IPS-20b (cell line): ENCODE results near the gene EXPH5.

ENCODE experiments used
- H3K27ac ChIP-seq: one replicate; pipeline ENCODE4 v1.5.1; 2013; ENCODE audit warnings: low read length
- H3K27me3 ChIP-seq: 2 replicates; pipeline ENCODE4 v1.6.1; 2013; ENCODE audit warnings: mild to moderate bottlenecking, low read length, inconsistent platforms; ENCODE audit not compliant: insufficient read depth
- H3K36me3 ChIP-seq: 2 replicates; pipeline ENCODE4 v1.6.1; 2013; ENCODE audit warnings: low read depth, mild to moderate bottlenecking, inconsistent platforms, low read length, moderate library complexity; ENCODE audit not compliant: insufficient read depth
- H3K4me1 ChIP-seq: 2 replicates; pipeline ENCODE4 v1.6.1; 2013; ENCODE audit warnings: mild to moderate bottlenecking, control low read depth, inconsistent platforms, low read length, moderate library complexity; ENCODE audit not compliant: insufficient read depth
- H3K4me3 ChIP-seq: 2 replicates; pipeline ENCODE4 v1.5.1; 2013; ENCODE audit warnings: mild to moderate bottlenecking, low read length, inconsistent platforms
- H3K9ac ChIP-seq: 2 replicates; pipeline ENCODE4 v1.6.1; 2013; ENCODE audit warnings: low read depth, mild to moderate bottlenecking, inconsistent platforms, low read length, moderate library complexity
- H3K9me3 ChIP-seq: 2 replicates; pipeline ENCODE4 v1.6.1; 2013; ENCODE audit warnings: mild to moderate bottlenecking, low read depth, low read length, inconsistent platforms; ENCODE audit not compliant: insufficient read depth

The EXPH5 gene

GRCh38 chr11:108534274-108534882, 59.2 kb downstream of the EXPH5 start:
- no peaks in the 10 kb centered on the region for H3K27me3 ChIP-seq

GRCh38 chr11:108530426-108530825, 63.1 kb downstream of the EXPH5 start:
- no peak overlapping the region for H3K9ac ChIP-seq

More at GRCh38 chr11:108534274-108534882, 59.2 kb downstream of the EXPH5 start:
- H3K27ac ChIP-seq = no peak overlapping the region
- no peaks in the 10 kb centered on the region for H3K9me3 ChIP-seq
- H3K4me3 ChIP-seq = no peak overlapping the region
- no peaks in the 10 kb centered on the region for H3K36me3 ChIP-seq
- H3K4me1 ChIP-seq = no peaks in the 10 kb centered on the region
- H3K9ac ChIP-seq = no peak overlapping the region

GRCh38 chr11:108527382-108527781, 66.2 kb downstream of the EXPH5 start:
- Histone ChIP-seq H3K4me3 (no peak overlapping the region), H3K27ac (no peak overlapping the region), H3K36me3 (no peaks in the 10 kb centered on the region), H3K27me3 (no peaks in the 10 kb centered on the region), H3K9me3 (no peaks in the 10 kb centered on the region), H3K9ac (no peak overlapping the region), H3K4me1 (no peaks in the 10 kb centered on the region)

More at GRCh38 chr11:108530426-108530825, 63.1 kb downstream of the EXPH5 start:
- no peaks in the 10 kb centered on the region for H3K27me3 ChIP-seq
- no peak overlapping the region for H3K27ac ChIP-seq
- no peaks in the 10 kb centered on the region for H3K4me1 ChIP-seq
- no peaks in the 10 kb centered on the region for H3K36me3 ChIP-seq
- H3K4me3 ChIP-seq = no peak overlapping the region
- H3K9me3 ChIP-seq = no peaks in the 10 kb centered on the region

GRCh38 chr11:108525161-108525560, 68.4 kb downstream of the EXPH5 start:
- no peak overlapping the region for H3K9ac ChIP-seq
- H3K4me3 ChIP-seq = no peak overlapping the region
- no peaks in the 10 kb centered on the region for H3K4me1 ChIP-seq

GRCh38 chr11:108524422-108524821, 69.1 kb downstream of the EXPH5 start:
- no peak overlapping the region for H3K4me3 ChIP-seq
- no peak overlapping the region for H3K9ac ChIP-seq
- no peaks in the 10 kb centered on the region for H3K27me3 ChIP-seq
- no peaks in the 10 kb centered on the region for H3K9me3 ChIP-seq
- H3K4me1 ChIP-seq = no peaks in the 10 kb centered on the region
- H3K36me3 ChIP-seq = no peaks in the 10 kb centered on the region
- no peak overlapping the region for H3K27ac ChIP-seq

More at GRCh38 chr11:108525161-108525560, 68.4 kb downstream of the EXPH5 start:
- H3K27ac ChIP-seq = no peak overlapping the region
- H3K36me3 ChIP-seq = no peaks in the 10 kb centered on the region
- no peaks in the 10 kb centered on the region for H3K9me3 ChIP-seq
- H3K27me3 ChIP-seq = no peaks in the 10 kb centered on the region

- H3K9ac ChIP-seq = no peak overlapping the region
- no peaks in the 10 kb centered on the region for H3K4me1 ChIP-seq
- no peaks in the 10 kb centered on the region for H3K9me3 ChIP-seq
- no peak overlapping the region for H3K4me3 ChIP-seq
- H3K27ac ChIP-seq = no peak overlapping the region
- no peaks in the 10 kb centered on the region for H3K27me3 ChIP-seq
- H3K36me3 ChIP-seq = no peaks in the 10 kb centered on the region
Measured at GRCh38 chr11:108522318-108522717, 71.2 kb downstream of the EXPH5 start.

GRCh38 chr11:108518581-108518980, 75.0 kb downstream of the EXPH5 start:
- Histone ChIP-seq H3K36me3 (peaks cover 11% of the 10 kb centered on the region; the same call in 1 of the 2 replicates), H3K4me3 (no peak overlapping the region), H3K27me3 (no peaks in the 10 kb centered on the region), H3K4me1 (no peaks in the 10 kb centered on the region), H3K27ac (no peak overlapping the region), H3K9ac (no peak overlapping the region), H3K9me3 (no peaks in the 10 kb centered on the region)

GRCh38 chr11:108516125-108516524, 77.4 kb downstream of the EXPH5 start:
- Histone ChIP-seq H3K36me3 (peaks cover 16% of the 10 kb centered on the region; the same call in 1 of the 2 replicates), H3K4me1 (no peaks in the 10 kb centered on the region), H3K4me3 (no peak overlapping the region), H3K27me3 (no peaks in the 10 kb centered on the region), H3K9me3 (peaks cover under 1% of the 10 kb centered on the region; the same call in 1 of the 2 replicates), H3K27ac (no peak overlapping the region), H3K9ac (no peak overlapping the region)

GRCh38 chr11:108512708-108513107, 80.9 kb downstream of the EXPH5 start:
- Histone ChIP-seq H3K36me3 (peaks cover 16% of the 10 kb centered on the region; the same call in 1 of the 2 replicates), H3K27me3 (no peaks in the 10 kb centered on the region), H3K4me1 (no peaks in the 10 kb centered on the region), H3K9me3 (peaks cover 19% of the 10 kb centered on the region; the same call in 1 of the 2 replicates), H3K4me3 (no peak overlapping the region), H3K9ac (no peak overlapping the region), H3K27ac (no peak overlapping the region)

GRCh38 chr11:108511851-108512474, 81.6 kb downstream of the EXPH5 start:
- no peaks in the 10 kb centered on the region for H3K27me3 ChIP-seq
- H3K9ac ChIP-seq = no peak overlapping the region
- H3K36me3 ChIP-seq = peaks cover 16% of the 10 kb centered on the region; the same call in 1 of the 2 replicates
- no peaks in the 10 kb centered on the region for H3K4me1 ChIP-seq
- H3K9me3 ChIP-seq = peaks cover 19% of the 10 kb centered on the region; the same call in 1 of the 2 replicates
- no peak overlapping the region for H3K4me3 ChIP-seq
- H3K27ac ChIP-seq = no peak overlapping the region

- peaks cover 8% of the 10 kb centered on the region; the same call in 1 of the 2 replicates for H3K36me3 ChIP-seq
- H3K27me3 ChIP-seq = no peaks in the 10 kb centered on the region
- H3K4me1 ChIP-seq = no peaks in the 10 kb centered on the region
- no peak overlapping the region for H3K9ac ChIP-seq
- no peak overlapping the region for H3K4me3 ChIP-seq
- no peak overlapping the region for H3K27ac ChIP-seq
- peaks cover 19% of the 10 kb centered on the region; the same call in 1 of the 2 replicates for H3K9me3 ChIP-seq
Measured at GRCh38 chr11:108508653-108509593, 84.6 kb downstream of the EXPH5 start.
